HG02973 (cell line): ENCODE data around the gene CHMP4B.
A peak's percentile ranks its signal among the peaks of the same experiment; 100 is the strongest.

Experiments
- ATAC-seq: cut with Tn5 transposase; IDR thresholded peaks from one replicate; pipeline ENCODE4 v1.9.1; 2021; ENCODE audit warnings: moderate library complexity; ENCODE audit not compliant: unreplicated experiment

Gene CHMP4B, protein sequence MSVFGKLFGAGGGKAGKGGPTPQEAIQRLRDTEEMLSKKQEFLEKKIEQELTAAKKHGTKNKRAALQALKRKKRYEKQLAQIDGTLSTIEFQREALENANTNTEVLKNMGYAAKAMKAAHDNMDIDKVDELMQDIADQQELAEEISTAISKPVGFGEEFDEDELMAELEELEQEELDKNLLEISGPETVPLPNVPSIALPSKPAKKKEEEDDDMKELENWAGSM

DNA sequence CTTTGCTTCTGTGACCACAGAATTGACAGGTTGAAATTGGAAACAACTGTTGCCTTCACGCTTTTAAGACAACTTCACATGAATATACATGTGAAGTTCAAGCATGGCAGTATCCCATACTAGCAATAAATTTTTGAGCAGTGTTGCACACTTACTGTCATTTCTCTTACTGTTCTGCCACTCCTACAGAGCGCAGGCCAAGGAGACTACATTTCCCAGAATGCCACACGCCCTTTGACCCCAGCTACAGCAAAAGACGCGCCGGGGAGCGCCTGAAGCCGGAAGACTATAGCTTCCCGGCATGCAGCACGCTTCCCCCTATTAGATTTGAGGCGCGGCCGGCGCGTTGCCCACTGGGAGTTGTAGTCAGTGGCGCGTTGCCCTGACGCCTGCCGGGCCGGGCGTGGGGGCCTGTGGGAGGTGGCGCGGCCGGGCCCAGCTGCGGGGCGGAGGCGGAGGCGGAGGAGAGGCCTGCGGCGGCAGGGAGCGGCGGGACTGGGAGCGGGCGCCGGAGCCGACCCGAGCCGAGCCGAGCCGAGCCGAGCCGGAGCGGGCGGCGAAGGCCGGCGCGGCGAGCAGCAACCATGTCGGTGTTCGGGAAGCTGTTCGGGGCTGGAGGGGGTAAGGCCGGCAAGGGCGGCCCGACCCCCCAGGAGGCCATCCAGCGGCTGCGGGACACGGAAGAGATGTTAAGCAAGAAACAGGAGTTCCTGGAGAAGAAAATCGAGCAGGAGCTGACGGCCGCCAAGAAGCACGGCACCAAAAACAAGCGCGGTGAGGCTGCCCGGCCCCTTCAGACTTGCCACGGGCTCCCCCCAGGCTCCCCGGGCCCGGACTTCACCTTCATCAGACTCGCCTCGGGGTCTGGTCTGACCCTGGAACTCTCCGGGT, at the start of gene CHMP4B:
TSS of gene CHMP4B (plus strand) at position 464 of the 891 bp plus-strand sequence. CDS start at position 585, 121 bp downstream.
- ATAC-seq: peak; percentile 84

- no peak for ATAC-seq
Observed at GRCh38 chr20:33761698-33762250, 49.4 kb upstream of the CHMP4B start.

DNA sequence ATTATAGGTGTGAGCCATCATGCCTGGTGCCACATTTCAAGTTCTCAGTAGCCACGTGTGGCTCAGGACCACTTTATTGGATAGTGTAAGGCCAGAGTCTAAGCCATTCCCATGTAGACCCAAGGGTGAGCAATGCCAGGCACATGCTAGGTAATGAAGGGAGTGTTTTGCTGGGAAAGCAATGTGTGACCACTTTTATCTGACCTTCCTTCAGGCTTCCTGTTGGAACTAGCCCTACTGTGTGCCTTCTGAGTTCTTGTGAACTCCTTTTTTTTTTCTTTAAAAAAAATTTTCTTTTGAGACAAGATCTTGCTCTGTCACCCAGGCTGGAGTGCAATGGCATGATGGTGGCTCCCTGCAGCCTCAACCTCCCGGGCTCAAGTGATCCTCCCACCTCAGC, 46.0 kb upstream of the CHMP4B start:
- no peak for ATAC-seq

GRCh38 chr20:33765592-33765991, 45.6 kb upstream of the CHMP4B start:
- no peak for ATAC-seq

GRCh38 chr20:33766686-33767085, 44.5 kb upstream of the CHMP4B start:
- no peak for ATAC-seq

- ATAC-seq: no peak
Observed at GRCh38 chr20:33767777-33768138, 43.4 kb upstream of the CHMP4B start.

GRCh38 chr20:33769043-33769442, 42.1 kb upstream of the CHMP4B start:
- no peak for ATAC-seq

DNA sequence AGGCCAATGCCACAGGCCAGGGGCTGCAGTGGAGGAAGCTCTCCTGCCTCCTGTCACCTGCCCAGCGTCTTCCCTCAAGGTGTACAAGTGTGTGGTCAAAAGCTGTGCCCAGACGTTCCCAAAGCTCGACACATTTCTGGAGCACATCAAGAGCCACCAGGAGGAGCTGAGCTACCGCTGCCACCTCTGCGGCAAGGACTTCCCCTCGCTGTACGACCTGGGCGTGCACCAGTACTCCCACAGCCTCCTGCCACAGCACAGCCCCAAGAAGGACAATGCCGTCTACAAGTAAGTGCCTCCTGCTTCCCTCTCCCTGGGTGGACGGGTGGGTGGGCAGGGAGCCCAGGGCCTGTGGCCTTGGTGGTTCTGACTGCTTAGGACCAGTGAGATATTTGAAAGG, 41.1 kb upstream of the CHMP4B start:
- ATAC-seq: no peak

GRCh38 chr20:33771938-33772337, 39.2 kb upstream of the CHMP4B start:
- no peak for ATAC-seq

- ATAC-seq: no peak
Observed at GRCh38 chr20:33772439-33772838, 38.7 kb upstream of the CHMP4B start.

- ATAC-seq: peak; percentile 65
Observed at GRCh38 chr20:33773412-33774089, 37.6 kb upstream of the CHMP4B start.

DNA sequence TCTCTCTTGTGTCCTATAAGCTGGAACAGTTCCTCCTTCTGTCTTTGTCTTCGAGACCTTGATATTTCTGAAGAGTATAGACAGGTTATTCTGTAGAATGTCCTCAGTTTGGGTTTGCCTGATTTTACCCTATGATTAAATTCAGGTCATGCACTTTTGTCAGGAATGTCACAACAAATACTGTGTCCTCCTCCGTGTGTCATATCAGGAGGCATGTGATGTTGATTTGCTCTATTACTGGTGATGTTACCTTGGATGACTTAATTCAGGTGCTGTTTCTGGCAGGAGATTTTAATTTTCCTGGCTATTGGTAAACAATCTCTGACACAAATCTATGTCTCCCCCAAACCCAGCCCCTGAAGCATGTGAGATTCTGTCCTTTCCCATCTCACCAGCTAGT, 33.3 kb upstream of the CHMP4B start:
- ATAC-seq: no peak

DNA sequence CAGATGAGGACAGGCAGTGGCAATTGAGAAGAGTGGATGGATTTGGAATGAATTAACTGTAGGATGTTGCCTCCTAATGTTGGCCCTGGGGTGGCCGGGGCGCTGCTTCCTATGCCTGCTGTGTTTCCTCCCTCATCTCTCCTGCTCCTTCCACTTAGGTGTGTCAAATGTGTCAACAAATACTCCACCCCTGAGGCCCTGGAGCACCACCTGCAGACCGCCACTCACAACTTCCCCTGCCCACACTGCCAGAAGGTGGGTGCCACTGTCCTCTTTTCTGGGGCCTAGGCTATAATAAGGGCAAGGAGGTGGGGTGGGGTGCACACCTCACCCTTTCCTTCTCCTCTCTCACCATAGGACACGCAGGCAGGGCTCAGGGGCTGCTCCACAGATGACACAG, 30.0 kb upstream of the CHMP4B start:
- no peak for ATAC-seq

GRCh38 chr20:33781945-33782344, 29.2 kb upstream of the CHMP4B start:
- no peak for ATAC-seq

GRCh38 chr20:33783256-33783655, 27.9 kb upstream of the CHMP4B start:
- no peak for ATAC-seq

DNA sequence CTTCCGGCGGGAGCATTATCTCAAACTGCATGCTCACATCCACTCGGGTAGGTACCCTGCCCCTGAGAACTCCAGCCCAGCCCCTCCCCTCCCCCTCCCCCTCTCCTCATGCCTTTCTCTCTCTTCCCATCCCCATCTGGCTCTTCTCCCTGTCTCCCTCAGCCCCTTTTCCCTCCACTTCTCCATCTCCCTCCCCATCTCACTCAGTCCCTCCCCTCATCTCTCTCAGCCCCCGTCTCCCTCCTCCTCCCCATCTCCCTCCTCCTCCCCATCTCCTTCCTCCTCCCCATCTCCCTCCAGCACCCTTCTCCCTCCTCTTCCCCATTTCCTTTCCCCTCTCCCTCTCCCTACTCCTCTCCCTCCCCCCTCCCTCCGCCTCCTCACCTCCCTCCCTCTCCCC, 27.3 kb upstream of the CHMP4B start:
- ATAC-seq: no peak

DNA sequence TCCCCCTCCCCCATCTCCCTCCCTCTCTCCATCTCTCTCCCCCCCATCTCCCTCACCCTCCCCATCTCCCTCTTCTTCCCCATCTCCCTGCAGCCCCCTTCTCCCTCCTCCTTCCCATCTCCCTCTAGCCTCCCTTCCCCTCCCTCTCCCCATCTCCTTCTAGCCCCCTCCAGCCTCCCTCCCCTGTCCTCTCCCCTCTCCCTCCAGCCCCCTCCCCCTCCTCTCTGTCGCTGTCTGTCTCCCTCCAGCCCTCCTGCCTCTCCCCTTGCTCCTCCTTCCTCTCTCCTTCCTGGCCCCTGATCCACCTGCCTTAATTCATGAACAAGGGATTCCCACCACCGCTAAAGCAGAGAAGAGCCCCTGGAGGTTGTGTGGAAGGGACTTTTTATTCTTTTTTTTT, 26.9 kb upstream of the CHMP4B start:
- ATAC-seq: no peak

- no peak for ATAC-seq
Observed at GRCh38 chr20:33785503-33785902, 25.6 kb upstream of the CHMP4B start.

GRCh38 chr20:33787253-33787891, 23.8 kb upstream of the CHMP4B start:
- no peak for ATAC-seq

DNA sequence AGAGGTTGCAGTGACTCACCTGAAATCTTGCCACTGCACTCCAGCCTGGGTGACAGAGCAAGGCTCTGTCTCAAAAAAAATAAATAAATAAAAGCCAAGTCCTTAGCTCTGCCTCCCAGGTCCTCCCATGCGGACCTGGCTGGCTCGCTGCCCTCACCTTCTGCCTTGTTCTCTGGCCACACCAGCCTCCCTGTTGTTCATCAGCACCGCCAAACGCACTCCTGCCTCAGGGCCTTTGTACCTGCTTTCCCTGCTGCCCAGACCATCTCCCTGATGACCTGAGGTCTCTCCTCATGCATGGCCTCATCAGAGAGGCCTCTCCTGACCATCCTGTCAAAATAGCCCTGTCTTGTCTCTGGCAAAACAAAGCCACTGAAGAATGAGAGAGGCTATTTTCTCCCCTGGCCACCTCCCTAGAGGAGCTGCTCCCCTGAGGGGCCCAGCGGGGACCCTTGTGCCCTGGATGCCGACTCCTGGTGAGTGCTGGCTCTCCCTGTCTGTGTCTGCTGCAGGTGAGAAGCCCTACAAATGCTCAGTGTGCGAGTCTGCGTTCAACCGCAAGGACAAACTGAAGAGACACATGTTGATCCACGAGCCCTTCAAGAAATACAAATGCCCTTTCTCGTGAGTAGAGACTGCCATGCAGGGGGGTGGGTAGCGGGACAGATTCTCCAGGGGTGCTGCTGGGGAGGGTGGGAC, 22.6 kb upstream of the CHMP4B start:
- ATAC-seq: no peak
